ENCODE measurements around the gene RPP21. TPM values are rescaled to one million over a fixed set of nuclear protein-coding genes. Genes with fewer than 3 reads are reported as not detected.

The RPP21 gene
- total RNA-seq, 1 donor from 2014 or later: 152 TPM

- TF ChIP-seq POLR2A (IDR thresholded peaks at IDR 0.05) (no peak), CTCF (IDR thresholded peaks at IDR 0.05) (peak in 2 of 3 experiments; percentile 40 to 58), POLR2AphosphoS5 (IDR thresholded peaks at IDR 0.05; ENCODE audit: insufficient read depth in 1 of 2, low read depth in 1 of 2) (peak in 1 of 2 donors; percentile 54)
- Histone ChIP-seq H3K27me3 (peaks cover 10% of the 10 kb centered on the region), H3K4me3 (peak overlapping the region; percentile 14 to 41), H3K9me3 (no peaks in the 10 kb centered on the region), H3K27ac (no peak overlapping the region), H3K36me3 (no peaks in the 10 kb centered on the region), H3K4me1 (no peaks in the 10 kb centered on the region)
- DNase-seq (ENCODE audit: extremely low spot score in 2 of 2): no peak
- intact Hi-C loops (cut with DNase I): no loop called here
Observed at GRCh38 chr6:30357678-30358540, 13.0 kb downstream of the RPP21 start.

- intact Hi-C loops (cut with DNase I): no loop called here
- H3K4me3 ChIP-seq: no peak overlapping the region
- TF ChIP-seq POLR2AphosphoS5 (IDR thresholded peaks at IDR 0.05; ENCODE audit: insufficient read depth in 1 of 2, low read depth in 1 of 2) (no peak), POLR2A (IDR thresholded peaks at IDR 0.05) (no peak), CTCF (IDR thresholded peaks at IDR 0.05) (no peak)
- H3K9me3 ChIP-seq: no peaks in the 10 kb centered on the region
- H3K27me3 ChIP-seq: peaks cover 10% of the 10 kb centered on the region
- H3K27ac ChIP-seq: no peak overlapping the region
- H3K4me1 ChIP-seq: no peaks in the 10 kb centered on the region
- no peaks in the 10 kb centered on the region for H3K36me3 ChIP-seq
- no peak for DNase-seq (ENCODE audit: extremely low spot score in 2 of 2)
Observed at GRCh38 chr6:30359276-30359675, 14.3 kb downstream of the RPP21 start.

- TF ChIP-seq POLR2A (IDR thresholded peaks at IDR 0.05) (no peak), CTCF (IDR thresholded peaks at IDR 0.05) (no peak), POLR2AphosphoS5 (IDR thresholded peaks at IDR 0.05; ENCODE audit: insufficient read depth in 1 of 2, low read depth in 1 of 2) (no peak)
- Histone ChIP-seq H3K4me1 (no peaks in the 10 kb centered on the region), H3K9me3 (no peaks in the 10 kb centered on the region), H3K4me3 (no peak overlapping the region), H3K27ac (no peak overlapping the region), H3K27me3 (peaks cover 10% of the 10 kb centered on the region), H3K36me3 (no peaks in the 10 kb centered on the region)
- no peak for DNase-seq (ENCODE audit: extremely low spot score in 2 of 2)
- intact Hi-C loops (cut with DNase I): no loop called here
Observed at GRCh38 chr6:30360139-30360538, 15.2 kb downstream of the RPP21 start.

GRCh38 chr6:30361661-30362060, 16.7 kb downstream of the RPP21 start:
- Histone ChIP-seq H3K36me3 (no peaks in the 10 kb centered on the region), H3K4me1 (no peaks in the 10 kb centered on the region), H3K27ac (no peak overlapping the region), H3K4me3 (no peak overlapping the region), H3K9me3 (no peaks in the 10 kb centered on the region), H3K27me3 (peaks cover 10% of the 10 kb centered on the region)
- DNase-seq (ENCODE audit: extremely low spot score in 2 of 2): no peak
- intact Hi-C loops (cut with DNase I): no loop called here
- TF ChIP-seq POLR2AphosphoS5 (IDR thresholded peaks at IDR 0.05; ENCODE audit: insufficient read depth in 1 of 2, low read depth in 1 of 2) (no peak), POLR2A (IDR thresholded peaks at IDR 0.05) (no peak), CTCF (IDR thresholded peaks at IDR 0.05) (no peak)

GRCh38 chr6:30363459-30363858, 18.5 kb downstream of the RPP21 start:
- H3K27ac ChIP-seq: no peak overlapping the region
- intact Hi-C loops (cut with DNase I): no loop called here
- no peak for DNase-seq (ENCODE audit: extremely low spot score in 2 of 2)
- H3K4me1 ChIP-seq: no peaks in the 10 kb centered on the region
- no peaks in the 10 kb centered on the region for H3K9me3 ChIP-seq
- peaks cover 2% of the 10 kb centered on the region for H3K27me3 ChIP-seq
- H3K4me3 ChIP-seq: no peak overlapping the region
- H3K36me3 ChIP-seq: no peaks in the 10 kb centered on the region
- no peak for TF ChIP-seq POLR2A (IDR thresholded peaks at IDR 0.05)
- TF ChIP-seq POLR2AphosphoS5 (IDR thresholded peaks at IDR 0.05; ENCODE audit: insufficient read depth in 1 of 2, low read depth in 1 of 2): no peak
- no peak for TF ChIP-seq CTCF (IDR thresholded peaks at IDR 0.05)
